ENCODE results near the gene STXBP2. TPM values are rescaled to one million over a fixed set of nuclear protein-coding genes. Genes with fewer than 3 reads are reported as not detected.

STXBP2 gene
- total and polyA plus RNA-seq, 7 donors, result 0.55 to 4.5 (median 2.7) TPM

DNA sequence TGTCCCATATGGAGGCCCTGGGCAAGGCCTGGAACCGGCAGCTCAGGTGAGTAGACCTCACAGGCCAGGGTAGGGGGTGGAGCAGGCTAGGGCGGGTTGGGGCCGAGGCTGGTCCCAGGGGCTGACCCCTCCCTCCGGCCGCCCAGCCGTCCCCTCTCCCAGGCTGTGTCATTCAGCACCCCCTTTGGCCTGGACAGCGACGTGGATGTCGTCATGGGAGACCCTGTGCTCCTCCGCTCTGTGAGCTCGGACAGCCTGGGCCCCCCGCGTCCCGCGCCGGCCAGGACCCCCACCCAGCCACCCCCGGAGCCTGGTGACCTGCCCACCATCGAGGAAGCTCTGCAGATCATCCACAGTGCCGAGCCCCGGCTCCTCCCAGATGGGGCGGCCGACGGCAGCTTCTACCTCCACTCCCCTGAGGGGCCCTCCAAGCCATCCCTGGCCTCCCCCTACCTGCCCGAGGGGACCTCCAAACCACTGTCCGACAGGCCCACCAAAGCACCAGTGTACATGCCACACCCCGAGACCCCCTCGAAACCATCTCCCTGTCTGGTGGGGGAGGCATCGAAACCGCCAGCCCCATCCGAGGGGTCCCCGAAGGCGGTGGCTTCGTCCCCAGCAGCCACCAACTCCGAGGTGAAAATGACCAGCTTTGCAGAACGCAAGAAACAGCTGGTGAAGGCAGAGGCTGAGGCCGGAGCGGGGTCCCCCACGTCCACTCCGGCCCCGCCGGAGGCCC lies 25.2 kb upstream of the STXBP2 start:
- Histone ChIP-seq H3K4me1 (no peaks in the 10 kb centered on the region), H3K36me3 (ENCODE audit: insufficient read depth in 1 of 2, low read depth in 1 of 2) (no peaks in the 10 kb centered on the region), H3K9me3 (no peaks in the 10 kb centered on the region), H3K27me3 (ENCODE audit: insufficient read depth in 3 of 3, low read length in 2 of 3) (peaks cover 0 to 1% (median 1%) of the 10 kb centered on the region in 3 donors), H3K4me3 (no peak overlapping the region), H3K27ac (no peak overlapping the region)
- TF ChIP-seq, protein P1, sequence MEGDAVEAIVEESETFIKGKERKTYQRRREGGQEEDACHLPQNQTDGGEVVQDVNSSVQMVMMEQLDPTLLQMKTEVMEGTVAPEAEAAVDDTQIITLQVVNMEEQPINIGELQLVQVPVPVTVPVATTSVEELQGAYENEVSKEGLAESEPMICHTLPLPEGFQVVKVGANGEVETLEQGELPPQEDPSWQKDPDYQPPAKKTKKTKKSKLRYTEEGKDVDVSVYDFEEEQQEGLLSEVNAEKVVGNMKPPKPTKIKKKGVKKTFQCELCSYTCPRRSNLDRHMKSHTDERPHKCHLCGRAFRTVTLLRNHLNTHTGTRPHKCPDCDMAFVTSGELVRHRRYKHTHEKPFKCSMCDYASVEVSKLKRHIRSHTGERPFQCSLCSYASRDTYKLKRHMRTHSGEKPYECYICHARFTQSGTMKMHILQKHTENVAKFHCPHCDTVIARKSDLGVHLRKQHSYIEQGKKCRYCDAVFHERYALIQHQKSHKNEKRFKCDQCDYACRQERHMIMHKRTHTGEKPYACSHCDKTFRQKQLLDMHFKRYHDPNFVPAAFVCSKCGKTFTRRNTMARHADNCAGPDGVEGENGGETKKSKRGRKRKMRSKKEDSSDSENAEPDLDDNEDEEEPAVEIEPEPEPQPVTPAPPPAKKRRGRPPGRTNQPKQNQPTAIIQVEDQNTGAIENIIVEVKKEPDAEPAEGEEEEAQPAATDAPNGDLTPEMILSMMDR (IDR thresholded peaks at IDR 0.05), result no peak
- intact Hi-C loops (cut with DNase I), result no loop called here
- DNase-seq (no peak), ATAC-seq (no peak)
- WGBS, 3 donors, result 74 to 76% (median 74%) methylated on average over 35 to 41 of the region's 41 CpGs

DNA sequence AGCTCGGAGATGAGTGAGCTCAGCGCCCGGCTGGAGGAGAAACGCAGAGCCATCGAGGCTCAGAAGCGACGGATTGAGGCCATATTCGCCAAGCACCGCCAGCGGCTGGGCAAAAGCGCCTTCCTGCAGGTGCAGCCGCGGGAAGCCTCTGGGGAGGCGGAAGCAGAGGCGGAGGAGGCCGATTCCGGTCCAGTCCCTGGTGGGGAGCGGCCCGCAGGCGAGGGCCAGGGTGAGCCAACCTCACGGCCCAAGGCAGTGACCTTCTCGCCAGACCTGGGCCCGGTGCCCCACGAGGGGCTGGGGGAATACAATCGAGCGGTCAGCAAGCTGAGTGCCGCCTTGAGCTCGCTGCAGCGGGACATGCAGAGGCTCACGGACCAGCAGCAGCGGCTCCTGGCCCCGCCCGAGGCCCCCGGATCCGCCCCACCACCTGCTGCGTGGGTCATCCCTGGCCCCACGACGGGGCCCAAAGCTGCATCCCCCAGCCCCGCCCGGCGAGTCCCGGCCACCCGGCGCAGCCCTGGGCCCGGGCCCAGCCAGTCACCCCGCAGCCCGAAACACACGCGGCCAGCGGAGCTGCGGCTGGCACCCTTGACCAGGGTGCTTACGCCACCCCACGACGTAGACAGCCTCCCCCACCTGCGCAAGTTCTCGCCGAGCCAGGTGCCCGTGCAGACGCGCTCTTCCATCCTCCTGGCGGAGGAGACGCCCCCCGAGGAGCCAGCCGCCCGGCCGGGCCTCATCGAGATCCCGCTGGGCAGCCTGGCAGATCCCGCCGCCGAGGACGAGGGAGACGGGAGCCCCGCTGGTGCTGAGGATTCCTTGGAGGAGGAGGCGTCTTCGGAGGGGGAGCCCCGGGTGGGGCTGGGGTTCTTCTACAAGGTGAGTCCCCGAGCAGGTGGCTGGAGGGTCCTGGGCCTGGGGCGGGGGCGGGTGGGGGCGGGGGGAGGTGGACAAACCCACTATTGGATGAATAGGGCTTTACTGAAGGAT lies 24.3 kb upstream of the STXBP2 start:
- TF ChIP-seq, protein P1 (IDR thresholded peaks at IDR 0.05), result no peak
- 86 to 88% (median 87%) methylated on average over 72 to 81 of the region's 81 CpGs for WGBS, 3 donors
- intact Hi-C loops (cut with DNase I), result no loop called here

GRCh38 chr19:7614859-7615741 lies 21.8 kb upstream of the STXBP2 start:
- H3K9me3 ChIP-seq, result no peaks in the 10 kb centered on the region
- 75 to 86% (median 77%) methylated on average over 46 to 59 of the region's 59 CpGs for WGBS, 3 donors
- intact Hi-C loops (cut with DNase I), result loop anchor here in 1 of 2 donors (5.0 kb wide), 1 partner anchor 513 kb away; no protein-coding TSS in a partner anchor
- ATAC-seq, result no peak
- H3K36me3 ChIP-seq (ENCODE audit: insufficient read depth in 1 of 2, low read depth in 1 of 2), result peaks cover 2 to 19% of the 10 kb centered on the region in 2 donors
- no peak overlapping the region for H3K4me3 ChIP-seq
- TF ChIP-seq, protein P1 (IDR thresholded peaks at IDR 0.05), result no peak
- H3K4me1 ChIP-seq, result peaks cover 8% of the 10 kb centered on the region
- no peak overlapping the region for H3K27ac ChIP-seq
- DNase-seq, result no peak
- H3K27me3 ChIP-seq (ENCODE audit: insufficient read depth in 3 of 3, low read length in 2 of 3), result no peaks in the 10 kb centered on the region

More for the DNA sequence above, 24.3 kb upstream of the STXBP2 start:
- ATAC-seq (no peak), DNase-seq (no peak)
- H3K4me1 ChIP-seq, result no peaks in the 10 kb centered on the region
- no peaks in the 10 kb centered on the region for H3K27me3 ChIP-seq (ENCODE audit: insufficient read depth in 3 of 3, low read length in 2 of 3)
- H3K4me3 ChIP-seq, result no peak overlapping the region
- H3K36me3 ChIP-seq (ENCODE audit: insufficient read depth in 1 of 2, low read depth in 1 of 2), result no peaks in the 10 kb centered on the region
- H3K27ac ChIP-seq, result no peak overlapping the region
- H3K9me3 ChIP-seq, result no peaks in the 10 kb centered on the region

DNA sequence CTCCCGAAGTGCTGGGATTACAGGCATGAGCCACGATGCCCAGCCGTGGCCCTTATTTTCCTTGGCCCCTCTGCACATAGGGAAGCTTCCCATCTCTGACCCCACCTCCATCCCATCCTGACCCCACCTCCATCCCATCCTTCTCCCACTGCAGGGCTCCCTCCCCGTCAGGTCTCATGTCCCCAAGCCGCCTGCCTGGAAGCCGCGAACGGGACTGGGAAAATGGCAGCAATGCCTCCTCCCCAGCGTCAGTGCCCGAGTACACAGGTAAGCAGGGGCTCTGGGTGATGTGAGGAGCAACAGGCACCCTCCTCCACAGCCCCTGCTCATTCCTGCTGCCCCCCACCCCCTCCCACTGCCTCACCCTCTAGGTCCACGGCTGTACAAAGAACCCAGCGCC lies 19.7 kb upstream of the STXBP2 start:
- intact Hi-C loops (cut with DNase I), result loop anchor here in 1 of 2 donors (5.0 kb wide), 1 partner anchor 515 kb away; no protein-coding TSS in a partner anchor
- ATAC-seq (no peak), DNase-seq (no peak)
- 84 to 93% (median 88%) methylated on average over 12 of the region's 12 CpGs for WGBS, 3 donors
- Histone ChIP-seq H3K9me3 (no peaks in the 10 kb centered on the region), H3K27me3 (ENCODE audit: insufficient read depth in 3 of 3, low read length in 2 of 3) (no peaks in the 10 kb centered on the region), H3K36me3 (ENCODE audit: insufficient read depth in 1 of 2, low read depth in 1 of 2) (peaks cover 4 to 39% of the 10 kb centered on the region in 2 donors), H3K4me1 (peaks cover 8% of the 10 kb centered on the region), H3K4me3 (no peak overlapping the region), H3K27ac (no peak overlapping the region)
- TF ChIP-seq, protein P1 (IDR thresholded peaks at IDR 0.05), result no peak
